PC-9 (cell line): ENCODE measurements around the gene ZNF732. TPM values are rescaled to one million over a fixed set of nuclear protein-coding genes. Genes with fewer than 3 reads are reported as not detected.
A peak's percentile ranks its signal among the peaks of the same experiment; 100 is the strongest.

ENCODE experiments used
- BruUV-seq: library from RNA; stranded (reverse); fragments of 400-500 nt; replicated peaks from 2 replicates; lab custom pipeline; 2021; lab: Mats Ljungman, UMichigan
- CTCF ChIA-PET: fragments of 300-600 bp; sonication (Branson Sonifier 250); formaldehyde crosslinking; loops from one replicate; lab custom pipeline; 2022; ENCODE audit warnings: antibody characterized with exemption; lab: Charles Lee
- POLR2A ChIA-PET: fragments of 300-600 bp; sonication (Branson Sonifier 250); formaldehyde crosslinking; loops from one replicate; lab custom pipeline; 2022; ENCODE audit warnings: antibody characterized with exemption; ENCODE audit not compliant: unreplicated experiment; lab: Charles Lee
- DNase-seq, 2 experiments: peaks; one replicate each; pipeline versions ENCODE4 v3.0.0 to v3.0.0-alpha.2; 2015 to 2022; ENCODE audit warnings: mixed read lengths in 1 of 2
- H2AFZ ChIP-seq: fragments of 200-600 bp; sonication (generic); 2 replicates; pipeline ENCODE4 v1.8.1; 2017; ENCODE audit warnings: antibody characterized with exemption
- H3F3A ChIP-seq: fragments of 200-600 bp; sonication (generic); 2 replicates; pipeline ENCODE4 v1.8.1; 2017; ENCODE audit warnings: antibody characterized with exemption, mild to moderate bottlenecking, low read depth; ENCODE audit not compliant: insufficient read depth
- H3K27ac ChIP-seq: fragments of 200-600 bp; sonication (generic); 2 replicates; pipeline ENCODE4 v1.6.1; 2016; ENCODE audit warnings: mixed run types
- H3K27me3 ChIP-seq: fragments of 200-600 bp; sonication (generic); 2 replicates; pipeline ENCODE4 v1.6.1; 2016; ENCODE audit warnings: low read depth, mixed run types; ENCODE audit not compliant: insufficient read depth
- H3K36me3 ChIP-seq: fragments of 200-600 bp; sonication (generic); 2 replicates; pipeline ENCODE4 v1.6.1; 2016; ENCODE audit warnings: low read depth, mixed run types
- H3K4me1 ChIP-seq: fragments of 200-600 bp; sonication (generic); replicated peaks from 2 replicates; pipeline ENCODE4 v1.6.1; 2016; ENCODE audit warnings: mixed run types; ENCODE audit not compliant: insufficient read depth
- H3K4me2 ChIP-seq: fragments of 200-600 bp; sonication (generic); 2 replicates; pipeline ENCODE4 v1.6.1; 2017; ENCODE audit warnings: mixed run types
- H3K4me3 ChIP-seq: fragments of 200-600 bp; sonication (generic); 2 replicates; pipeline ENCODE4 v1.6.1; 2016; ENCODE audit warnings: mixed run types
- H3K79me2 ChIP-seq: fragments of 200-600 bp; sonication (generic); 2 replicates; pipeline ENCODE4 v1.6.1; 2017; ENCODE audit warnings: low read depth, mixed run types
- H3K9me2 ChIP-seq: fragments of 200-600 bp; sonication (generic); 2 replicates; pipeline ENCODE4 v1.8.1; 2017; ENCODE audit warnings: mild to moderate bottlenecking; ENCODE audit not compliant: insufficient read depth
- H3K9me3 ChIP-seq: fragments of 200-600 bp; sonication (generic); 2 replicates; pipeline ENCODE4 v1.8.1; 2016; ENCODE audit warnings: low read depth; ENCODE audit not compliant: insufficient read depth
- H4K20me1 ChIP-seq: fragments of 200-600 bp; sonication (generic); 2 replicates; pipeline ENCODE4 v1.8.1; 2017; ENCODE audit not compliant: insufficient read depth
- EZH2 ChIP-seq: fragments of 200-600 bp; sonication (generic); IDR thresholded peaks from 2 replicates; pipeline ENCODE4 v1.8.0; 2017; ENCODE audit warnings: antibody characterized with exemption, low read depth
- intact Hi-C: fragments of 100-400 bp; cut with micrococcal nuclease; formaldehyde crosslinking; loops from one replicate; pipeline ENCODE4 v1.10.0; 2022; ENCODE audit not compliant: unreplicated experiment
- total RNA-seq: library from RNA; stranded (reverse); gene quantifications from 2 replicates; pipeline ENCODE4 v1.2.3, GENCODE V29; 2021
- TF ChIP-seq, protein P1 (sequence below): fragments of 200-600 bp; sonication (generic); conservative IDR thresholded peaks from 2 replicates; pipeline ENCODE4 v1.6.1; 2017; ENCODE audit warnings: mixed run types, antibody characterized with exemption, mild to moderate bottlenecking, moderate library complexity

Gene ZNF732
- total RNA-seq, 1 experiment from 2014 or later, result not detected

DNA sequence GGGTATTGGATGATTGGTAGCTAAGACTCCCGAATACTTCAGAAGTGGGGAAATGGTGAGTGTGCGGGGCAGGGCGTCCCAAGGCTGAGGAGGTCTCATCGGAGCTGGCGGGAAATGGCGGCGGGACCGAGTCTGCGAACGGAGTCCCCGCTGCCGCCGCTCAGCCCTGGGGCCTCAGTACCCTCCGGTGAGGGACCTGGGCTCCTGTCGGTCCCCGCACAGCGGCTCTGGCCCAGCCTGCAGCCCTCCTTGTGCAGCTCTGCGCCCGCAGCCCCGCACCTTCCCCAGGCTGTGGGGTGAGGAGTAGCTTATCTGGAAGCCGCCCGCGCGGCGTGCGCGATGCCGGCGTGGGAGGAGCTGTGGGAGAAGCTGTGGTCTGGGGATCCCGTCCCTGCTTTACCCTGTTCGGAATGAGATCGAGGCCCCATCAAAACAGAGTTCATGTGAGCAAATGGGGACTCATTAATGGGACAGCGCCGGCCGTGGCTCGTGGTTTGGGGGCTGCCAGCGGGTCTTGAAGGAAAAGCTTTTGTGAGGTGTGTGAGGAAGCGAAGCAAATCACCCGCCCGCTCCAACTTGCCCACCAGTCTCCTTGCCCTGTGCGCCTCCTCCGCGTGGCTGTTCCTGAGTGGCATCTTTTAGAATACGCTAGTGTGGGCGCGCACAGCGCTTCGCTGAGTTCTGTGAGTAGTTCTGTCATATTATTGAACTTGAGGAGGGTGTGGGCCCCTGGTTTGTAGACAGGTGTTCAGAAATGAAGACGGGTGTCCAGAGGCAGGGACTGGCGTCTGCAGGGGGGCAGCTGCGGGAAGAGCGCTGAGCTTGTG lies 32.9 kb upstream of the ZNF732 start:
- POLR2A ChIA-PET, result no interaction called here
- CTCF ChIA-PET, result no interaction called here

DNA sequence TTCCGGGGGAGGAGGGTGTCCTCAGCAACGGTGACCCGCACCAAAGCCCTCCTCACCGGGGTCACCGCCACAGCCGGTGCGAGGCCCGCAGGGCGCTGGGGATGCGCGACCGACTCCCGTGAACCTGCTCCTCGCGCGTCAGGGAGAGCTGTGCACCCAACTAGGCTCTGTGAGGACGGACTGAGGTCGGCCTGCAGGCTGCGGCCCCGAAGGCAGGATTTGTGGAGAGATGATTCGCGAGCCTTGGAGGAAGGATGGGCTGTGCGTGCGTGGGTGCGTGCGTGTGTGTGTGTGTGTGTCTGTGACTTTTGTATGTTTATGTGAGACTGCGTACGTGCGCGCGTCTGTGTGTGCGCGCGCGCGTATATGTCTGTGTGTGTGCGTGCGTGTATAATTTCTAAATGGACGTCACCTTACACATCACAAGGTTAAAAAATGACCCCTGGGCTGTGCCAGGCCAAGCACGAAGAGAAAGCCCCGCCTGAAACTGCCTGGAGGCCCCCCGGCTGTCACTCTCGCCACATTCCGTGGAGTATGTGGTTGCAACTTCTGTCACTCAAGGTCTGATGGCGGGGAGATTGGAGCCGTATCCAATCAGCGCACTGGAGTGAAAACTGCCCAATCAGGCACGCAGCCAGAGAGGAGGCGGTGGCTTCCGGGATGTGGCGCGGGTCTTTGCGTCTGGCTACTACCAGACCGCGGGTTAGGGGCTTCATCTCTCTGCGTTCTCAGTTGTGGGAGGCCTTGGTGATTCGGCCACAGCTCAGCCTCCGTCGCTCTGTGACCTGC lies 32.1 kb upstream of the ZNF732 start, which contains the start of gene ZNF141:
ZNF141 (plus strand) TSS at position 672 of the 789 bp plus-strand sequence. CDS start 170 bp downstream, outside the sequence.
- H3K27me3 ChIP-seq, result no peaks in the 10 kb centered on the region
- TF ChIP-seq, protein P1, sequence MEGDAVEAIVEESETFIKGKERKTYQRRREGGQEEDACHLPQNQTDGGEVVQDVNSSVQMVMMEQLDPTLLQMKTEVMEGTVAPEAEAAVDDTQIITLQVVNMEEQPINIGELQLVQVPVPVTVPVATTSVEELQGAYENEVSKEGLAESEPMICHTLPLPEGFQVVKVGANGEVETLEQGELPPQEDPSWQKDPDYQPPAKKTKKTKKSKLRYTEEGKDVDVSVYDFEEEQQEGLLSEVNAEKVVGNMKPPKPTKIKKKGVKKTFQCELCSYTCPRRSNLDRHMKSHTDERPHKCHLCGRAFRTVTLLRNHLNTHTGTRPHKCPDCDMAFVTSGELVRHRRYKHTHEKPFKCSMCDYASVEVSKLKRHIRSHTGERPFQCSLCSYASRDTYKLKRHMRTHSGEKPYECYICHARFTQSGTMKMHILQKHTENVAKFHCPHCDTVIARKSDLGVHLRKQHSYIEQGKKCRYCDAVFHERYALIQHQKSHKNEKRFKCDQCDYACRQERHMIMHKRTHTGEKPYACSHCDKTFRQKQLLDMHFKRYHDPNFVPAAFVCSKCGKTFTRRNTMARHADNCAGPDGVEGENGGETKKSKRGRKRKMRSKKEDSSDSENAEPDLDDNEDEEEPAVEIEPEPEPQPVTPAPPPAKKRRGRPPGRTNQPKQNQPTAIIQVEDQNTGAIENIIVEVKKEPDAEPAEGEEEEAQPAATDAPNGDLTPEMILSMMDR, result no peak
- TF ChIP-seq EZH2, result no peak
- no peaks in the 10 kb centered on the region for H3K79me2 ChIP-seq
- H3F3A ChIP-seq, result no peaks in the 10 kb centered on the region
- no peaks in the 10 kb centered on the region for H3K36me3 ChIP-seq
- peak within 1 kb of the TSS; percentile 76 for H2AFZ ChIP-seq
- BruUV-seq, result no TSS peak
- intact Hi-C loops, result loop anchor here (2.0 to 10.0 kb wide), 2 partner anchors 137 to 161 kb away; partner anchors contain the start of genes PIGG and ZNF721
- ChIA-PET POLR2A (no interaction called here), CTCF (no interaction called here)
- peak; percentile 80 to 87 for DNase-seq
- peak within 1 kb of the TSS; percentile 59 for H3K4me3 ChIP-seq
- H3K9me3 ChIP-seq, result no peaks in the 10 kb centered on the region
- peak within 1 kb of the TSS; percentile 58 for H3K4me2 ChIP-seq
- no peaks in the 10 kb centered on the region for H3K9me2 ChIP-seq
- no peaks in the 10 kb centered on the region for H4K20me1 ChIP-seq
- no peaks in the 10 kb centered on the region for H3K4me1 ChIP-seq
- H3K27ac ChIP-seq, result no peak within 1 kb of the TSS

More for the DNA sequence above, 32.9 kb upstream of the ZNF732 start:
- intact Hi-C loops, result loop anchor here (2.0 to 10.0 kb wide), 2 partner anchors 137 to 161 kb away; partner anchors contain the start of genes PIGG and ZNF721
- no peaks in the 10 kb centered on the region for H4K20me1 ChIP-seq
- no peaks in the 10 kb centered on the region for H3K27me3 ChIP-seq
- H3K79me2 ChIP-seq, result no peaks in the 10 kb centered on the region
- no peak for TF ChIP-seq EZH2
- TF ChIP-seq, protein P1, result no peak
- H3K27ac ChIP-seq, result no peak overlapping the region
- H3K9me2 ChIP-seq, result no peaks in the 10 kb centered on the region
- H3K4me2 ChIP-seq, result peak overlapping the region; percentile 58
- H3K36me3 ChIP-seq, result no peaks in the 10 kb centered on the region
- BruUV-seq, result no TSS peak
- peak overlapping the region; percentile 76 for H2AFZ ChIP-seq
- no peak for DNase-seq
- H3K4me1 ChIP-seq, result no peaks in the 10 kb centered on the region
- 0 out of 2 replicates have a peak, but pooled peaks cover 2% of the 10 kb centered on the region for H3K9me3 ChIP-seq
- H3F3A ChIP-seq, result no peaks in the 10 kb centered on the region
- peak overlapping the region; percentile 59 for H3K4me3 ChIP-seq

DNA sequence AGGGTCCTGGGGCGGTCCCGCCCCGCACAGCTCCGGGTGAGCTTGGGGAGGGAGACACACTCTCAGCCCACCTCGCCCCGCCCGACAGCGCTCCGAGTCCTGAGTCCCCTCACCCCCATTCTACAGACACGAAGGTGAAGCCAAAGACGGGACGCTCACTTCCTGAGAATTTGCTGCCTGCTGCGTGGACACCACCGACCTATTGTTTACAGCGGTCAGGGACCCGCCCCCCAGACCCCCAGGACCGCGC lies 31.5 kb upstream of the ZNF732 start:
- no peak overlapping the region for H3K27ac ChIP-seq
- no peaks in the 10 kb centered on the region for H3K27me3 ChIP-seq
- no peaks in the 10 kb centered on the region for H3K79me2 ChIP-seq
- H3K4me2 ChIP-seq, result peak overlapping the region; percentile 58; the same call in 1 of the 2 replicates
- H3K9me2 ChIP-seq, result no peaks in the 10 kb centered on the region
- DNase-seq, result no peak
- no peaks in the 10 kb centered on the region for H3K4me1 ChIP-seq
- POLR2A ChIA-PET, result no interaction called here
- H4K20me1 ChIP-seq, result no peaks in the 10 kb centered on the region
- TF ChIP-seq, protein P1, result no peak
- TF ChIP-seq EZH2, result no peak
- no peaks in the 10 kb centered on the region for H3F3A ChIP-seq
- peak overlapping the region; percentile 59; the same call in 1 of the 2 replicates for H3K4me3 ChIP-seq
- BruUV-seq, result no TSS peak
- H3K36me3 ChIP-seq, result no peaks in the 10 kb centered on the region
- intact Hi-C loops, result loop anchor here (2.0 to 10.0 kb wide), 2 partner anchors 138 to 162 kb away; partner anchors contain the start of genes PIGG and ZNF721
- H3K9me3 ChIP-seq, result no peaks in the 10 kb centered on the region
- H2AFZ ChIP-seq, result no peak overlapping the region; the same call in 1 of the 2 replicates
- CTCF ChIA-PET, result no interaction called here
